Stimulated activated CD8-positive, alpha-beta memory T cell treated with anti-CD3 and anti-CD28 coated beads, Interleukin-12 subunit alpha, Interleukin-12 subunit beta, amount 100 ng/mL, for 24 hours (primary cell): ENCODE results near the gene MPDZ.
"Not testable (repeated sequence)": the region's sequence is repeated elsewhere in the genome, so short reads cannot be mapped to it uniquely, and the experiment has no call there.

Source experiments
- DNase-seq: peaks from one replicate; pipeline ENCODE4 v3.0.0-alpha.2; 2020; ENCODE audit errors: extremely low read depth

The MPDZ gene

GRCh38 chr9:13264788-13265187, 14.7 kb downstream of the MPDZ start:
- no peak for DNase-seq

- DNase-seq, result no peak
Observed at GRCh38 chr9:13263511-13263910, 16.0 kb downstream of the MPDZ start.

- no peak for DNase-seq
Observed at GRCh38 chr9:13252852-13253251, 26.6 kb downstream of the MPDZ start.

- no peak for DNase-seq
Observed at GRCh38 chr9:13244181-13244580, 35.3 kb downstream of the MPDZ start.

- DNase-seq, result no peak
Observed at GRCh38 chr9:13241283-13241682, 38.2 kb downstream of the MPDZ start.

GRCh38 chr9:13239660-13240059, 39.8 kb downstream of the MPDZ start:
- DNase-seq, result no peak

- no peak for DNase-seq
Observed at GRCh38 chr9:13239208-13239607, 40.3 kb downstream of the MPDZ start.

- DNase-seq, result no peak
Observed at GRCh38 chr9:13234932-13235331, 44.6 kb downstream of the MPDZ start.

- no peak for DNase-seq
Observed at GRCh38 chr9:13228431-13228830, 51.1 kb downstream of the MPDZ start.

GRCh38 chr9:13224366-13224765, 55.1 kb downstream of the MPDZ start:
- DNase-seq, result no peak

GRCh38 chr9:13222733-13223132, 56.8 kb downstream of the MPDZ start:
- DNase-seq, result not testable (repeated sequence)

GRCh38 chr9:13221741-13222140, 57.8 kb downstream of the MPDZ start:
- no peak for DNase-seq

- DNase-seq, result no peak
Observed at GRCh38 chr9:13220837-13221236, 58.7 kb downstream of the MPDZ start.

- DNase-seq, result no peak
Observed at GRCh38 chr9:13215791-13216554, 63.5 kb downstream of the MPDZ start.

- DNase-seq, result no peak
Observed at GRCh38 chr9:13213998-13214397, 65.5 kb downstream of the MPDZ start.

- DNase-seq, result no peak
Observed at GRCh38 chr9:13213337-13213736, 66.2 kb downstream of the MPDZ start.

- DNase-seq, result no peak
Observed at GRCh38 chr9:13210306-13210705, 69.2 kb downstream of the MPDZ start.

- DNase-seq, result no peak
Observed at GRCh38 chr9:13209498-13209897, 70.0 kb downstream of the MPDZ start.

- no peak for DNase-seq
Observed at GRCh38 chr9:13205824-13206223, 73.7 kb downstream of the MPDZ start.

GRCh38 chr9:13190040-13190439, 89.5 kb downstream of the MPDZ start:
- no peak for DNase-seq

- DNase-seq, result no peak
Observed at GRCh38 chr9:13189362-13189761, 90.1 kb downstream of the MPDZ start.

GRCh38 chr9:13186774-13187173, 92.7 kb downstream of the MPDZ start:
- DNase-seq, result no peak

- DNase-seq, result no peak
Observed at GRCh38 chr9:13186091-13186490, 93.4 kb downstream of the MPDZ start.

GRCh38 chr9:13181652-13182051, 97.8 kb downstream of the MPDZ start:
- no peak for DNase-seq
